DOHH2 (cell line): ENCODE data around the gene CORO1C.
"Not testable (repeated sequence)": the region's sequence is repeated elsewhere in the genome, so short reads cannot be mapped to it uniquely, and the experiment has no call there.

ENCODE experiments used
- EZH2phosphoT487 ChIP-seq: fragments of 200-600 bp; sonication (generic); IDR thresholded peaks from 2 replicates; pipeline ENCODE4 v1.6.1; 2017; ENCODE audit warnings: borderline replicate concordance, mild to moderate bottlenecking, antibody characterized with exemption, low read length, moderate library complexity, mixed read lengths
- TF ChIP-seq, protein P1 (sequence below): fragments of 200-600 bp; sonication (generic); IDR thresholded peaks from one replicate; pipeline ENCODE4 v1.5.1; 2014; ENCODE audit warnings: antibody characterized with exemption, mild to moderate bottlenecking, low read depth, low read length; ENCODE audit not compliant: poor library complexity, severe bottlenecking

DNA sequence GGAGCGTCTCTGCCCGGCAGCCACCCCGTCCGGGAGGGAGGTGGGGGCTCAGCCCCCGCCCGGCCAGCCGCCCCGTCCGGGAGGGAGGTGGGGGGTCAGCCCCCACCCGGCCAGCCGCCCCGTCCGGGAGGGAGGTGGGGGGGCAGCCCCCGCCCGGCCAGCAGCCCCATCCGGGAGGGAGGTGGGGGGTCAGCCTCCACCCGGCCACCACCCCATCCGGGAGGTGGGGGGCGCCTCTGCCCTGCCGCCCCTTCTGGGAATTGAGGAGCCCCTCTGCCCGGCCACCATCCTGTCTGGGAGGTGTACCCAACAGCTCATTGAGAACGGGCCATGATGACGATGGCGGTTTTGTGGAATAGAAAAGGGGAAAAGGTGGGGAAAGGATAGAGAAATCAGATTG lies 75.1 kb downstream of the CORO1C start:
- TF ChIP-seq, protein P1, sequence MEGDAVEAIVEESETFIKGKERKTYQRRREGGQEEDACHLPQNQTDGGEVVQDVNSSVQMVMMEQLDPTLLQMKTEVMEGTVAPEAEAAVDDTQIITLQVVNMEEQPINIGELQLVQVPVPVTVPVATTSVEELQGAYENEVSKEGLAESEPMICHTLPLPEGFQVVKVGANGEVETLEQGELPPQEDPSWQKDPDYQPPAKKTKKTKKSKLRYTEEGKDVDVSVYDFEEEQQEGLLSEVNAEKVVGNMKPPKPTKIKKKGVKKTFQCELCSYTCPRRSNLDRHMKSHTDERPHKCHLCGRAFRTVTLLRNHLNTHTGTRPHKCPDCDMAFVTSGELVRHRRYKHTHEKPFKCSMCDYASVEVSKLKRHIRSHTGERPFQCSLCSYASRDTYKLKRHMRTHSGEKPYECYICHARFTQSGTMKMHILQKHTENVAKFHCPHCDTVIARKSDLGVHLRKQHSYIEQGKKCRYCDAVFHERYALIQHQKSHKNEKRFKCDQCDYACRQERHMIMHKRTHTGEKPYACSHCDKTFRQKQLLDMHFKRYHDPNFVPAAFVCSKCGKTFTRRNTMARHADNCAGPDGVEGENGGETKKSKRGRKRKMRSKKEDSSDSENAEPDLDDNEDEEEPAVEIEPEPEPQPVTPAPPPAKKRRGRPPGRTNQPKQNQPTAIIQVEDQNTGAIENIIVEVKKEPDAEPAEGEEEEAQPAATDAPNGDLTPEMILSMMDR = not testable (repeated sequence)
- not testable (repeated sequence) for TF ChIP-seq EZH2phosphoT487
